HepG2 (cell line): ENCODE results near the gene LAP3. TPM values are rescaled to one million over a fixed set of nuclear protein-coding genes. Genes with fewer than 3 reads are reported as not detected.
A peak's percentile ranks its signal among the peaks of the same experiment; 100 is the strongest.

Experiments used
- HDAC1 ChIP-seq: sonication (generic); formaldehyde crosslinking; IDR thresholded peaks from 2 replicates; pipeline ENCODE4 v1.5.1; 2020; ENCODE audit warnings: mild to moderate bottlenecking, missing genetic modification reagents
- PITX1 ChIP-seq: sonication (generic); formaldehyde crosslinking; IDR thresholded peaks from 2 replicates; pipeline ENCODE4 v1.5.1; 2020; ENCODE audit warnings: mild to moderate bottlenecking, missing genetic modification reagents
- RFXAP ChIP-seq: sonication (generic); formaldehyde crosslinking; IDR thresholded peaks from 2 replicates; pipeline ENCODE4 v1.4.0; 2020; ENCODE audit warnings: missing genetic modification reagents, borderline replicate concordance
- ZNF644 ChIP-seq: IDR thresholded peaks from 2 replicates; pipeline ENCODE4 v1.6.1; 2016; ENCODE audit warnings: low read depth
- polyA plus RNA-seq, 8 experiments: library from polyadenylated mRNA; depleted of rRNA in 3 of 8; stranded (reverse) in 7 of 8; unstranded in 1 of 8; fragments of >200 nt; fragmentation: Illumina TruSeq in 4 of 8; extraction: Trizol in 4 of 8; gene quantifications; 2 replicates each; pipeline versions ENCODE4 v1.2.1 to v1.2.3, GENCODE V29; 2011 to 2016; ENCODE audit warnings: low read depth in 4 of 8, missing spikeins in 1 of 8, mixed read lengths in 1 of 8; ENCODE audit not compliant: insufficient read depth in 1 of 8
- total RNA-seq, 5 experiments: library from RNA; depleted of rRNA; stranded (reverse); fragments of >200 nt; fragmentation: Illumina TruSeq; extraction: Trizol; gene quantifications; 2 replicates each; pipeline ENCODE4 v1.2.3, GENCODE V29; 2016; ENCODE audit warnings: low read depth in 1 of 5
- TF ChIP-seq, protein P1 (sequence below): sonication (generic); formaldehyde crosslinking; IDR thresholded peaks from 2 replicates; pipeline ENCODE4 v1.8.1; 2023; ENCODE audit warnings: mild to moderate bottlenecking, inconsistent platforms, moderate library complexity, missing genetic modification reagents, borderline replicate concordance
- TF ChIP-seq, protein P2 (sequence below): IDR thresholded peaks from 2 replicates; pipeline ENCODE4 v1.6.1; 2016; ENCODE audit warnings: low read depth
- TF ChIP-seq, protein P3 (sequence below): sonication (generic); formaldehyde crosslinking; IDR thresholded peaks from 2 replicates; pipeline ENCODE4 v1.4.0; 2020; ENCODE audit warnings: missing genetic modification reagents, borderline replicate concordance
- TF ChIP-seq, protein P4 (sequence below): sonication (generic); formaldehyde crosslinking; IDR thresholded peaks from 2 replicates; pipeline ENCODE4 v1.5.0; 2020; ENCODE audit warnings: mild to moderate bottlenecking, missing genetic modification reagents
- TF ChIP-seq, protein P5 (sequence below): sonication (generic); formaldehyde crosslinking; conservative IDR thresholded peaks from 2 replicates; pipeline ENCODE4 v1.8.0; 2022; ENCODE audit warnings: mild to moderate bottlenecking, moderate library complexity, missing genetic modification reagents
- TF ChIP-seq, protein P6 (sequence below), 2 experiments: IDR thresholded peaks; 2 replicates each; pipeline ENCODE4 v1.6.1; 2011 to 2012; ENCODE audit warnings: low read length in 2 of 2, borderline replicate concordance in 1 of 2, low read depth in 1 of 2, mild to moderate bottlenecking in 1 of 2, moderate library complexity in 1 of 2
- TF ChIP-seq, protein P7 (sequence below): sonication (generic); formaldehyde crosslinking; IDR thresholded peaks from 2 replicates; pipeline ENCODE4 v1.8.0; 2022; ENCODE audit warnings: missing genetic modification reagents, mild to moderate bottlenecking, moderate library complexity, borderline replicate concordance

Gene LAP3
- total and polyA plus RNA-seq, 2 of the 13 experiments (the other 11 are each of a cell fraction or from before 2014, with no cell fraction given), result 106 to 125 TPM

DNA sequence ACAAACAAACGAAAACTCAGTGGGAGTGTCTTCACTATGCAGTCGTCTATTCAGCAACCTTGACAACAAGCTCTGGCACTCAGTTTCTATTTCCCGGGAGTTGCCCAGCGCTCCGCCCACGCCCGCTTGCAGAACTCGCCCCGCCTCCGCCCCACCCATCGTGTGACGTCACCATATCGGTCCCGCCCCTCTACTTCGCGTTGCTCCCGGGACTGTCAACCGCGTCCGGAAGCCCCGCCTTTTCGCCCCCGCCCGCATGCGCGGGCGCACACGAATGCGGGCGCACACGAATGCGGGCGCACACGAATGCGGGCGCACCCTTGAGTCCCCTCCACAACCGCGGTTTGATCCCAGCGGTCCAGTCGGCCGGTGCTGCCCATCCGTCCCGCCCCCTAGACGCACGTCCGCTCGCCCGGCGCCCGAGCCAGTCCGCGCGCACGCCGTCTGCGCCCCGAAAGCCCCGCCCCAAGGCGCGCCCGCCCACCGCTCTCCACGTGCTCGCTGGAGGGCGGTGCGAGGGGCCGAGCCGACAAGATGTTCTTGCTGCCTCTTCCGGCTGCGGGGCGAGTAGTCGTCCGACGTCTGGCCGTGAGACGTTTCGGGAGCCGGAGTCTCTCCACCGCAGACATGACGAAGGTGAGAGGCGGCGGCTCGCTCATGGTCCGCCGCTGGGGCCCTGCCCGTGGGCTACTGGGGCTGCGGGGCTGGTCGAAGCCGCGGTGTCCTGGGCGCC, at the start of gene LAP3 (continued):
- TF ChIP-seq, protein P1, sequence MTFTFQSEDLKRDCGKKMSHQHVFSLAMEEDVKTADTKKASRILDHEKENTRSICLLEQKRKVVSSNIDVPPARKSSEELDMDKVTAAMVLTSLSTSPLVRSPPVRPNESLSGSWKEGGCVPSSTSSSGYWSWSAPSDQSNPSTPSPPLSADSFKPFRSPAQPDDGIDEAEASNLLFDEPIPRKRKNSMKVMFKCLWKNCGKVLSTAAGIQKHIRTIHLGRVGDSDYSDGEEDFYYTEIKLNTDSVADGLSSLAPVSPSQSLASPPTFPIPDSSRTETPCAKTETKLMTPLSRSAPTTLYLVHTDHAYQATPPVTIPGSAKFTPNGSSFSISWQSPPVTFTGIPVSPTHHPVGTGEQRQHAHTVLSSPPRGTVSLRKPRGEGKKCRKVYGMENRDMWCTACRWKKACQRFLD (CRISPR knock-in tag), result peak; percentile 20; the same call in 1 of the 2 replicates
- TF ChIP-seq PITX1 (CRISPR knock-in tag) (peak; percentile 14), RFXAP (CRISPR knock-in tag) (peak; percentile 41; the same call in 1 of the 2 replicates), ZNF644 (CRISPR knock-in tag) (no peak), HDAC1 (peak; percentile 95)
- TF ChIP-seq, protein P2, sequence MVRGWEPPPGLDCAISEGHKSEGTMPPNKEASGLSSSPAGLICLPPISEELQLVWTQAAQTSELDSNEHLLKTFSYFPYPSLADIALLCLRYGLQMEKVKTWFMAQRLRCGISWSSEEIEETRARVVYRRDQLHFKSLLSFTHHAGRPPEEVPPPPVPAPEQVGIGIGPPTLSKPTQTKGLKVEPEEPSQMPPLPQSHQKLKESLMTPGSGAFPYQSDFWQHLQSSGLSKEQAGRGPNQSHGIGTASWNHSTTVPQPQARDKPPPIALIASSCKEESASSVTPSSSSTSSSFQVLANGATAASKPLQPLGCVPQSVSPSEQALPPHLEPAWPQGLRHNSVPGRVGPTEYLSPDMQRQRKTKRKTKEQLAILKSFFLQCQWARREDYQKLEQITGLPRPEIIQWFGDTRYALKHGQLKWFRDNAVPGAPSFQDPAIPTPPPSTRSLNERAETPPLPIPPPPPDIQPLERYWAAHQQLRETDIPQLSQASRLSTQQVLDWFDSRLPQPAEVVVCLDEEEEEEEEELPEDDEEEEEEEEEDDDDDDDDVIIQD (CRISPR knock-in tag), result 0 out of 2 replicates have a peak, but pooled peaks have one; percentile 8
- TF ChIP-seq, protein P3, sequence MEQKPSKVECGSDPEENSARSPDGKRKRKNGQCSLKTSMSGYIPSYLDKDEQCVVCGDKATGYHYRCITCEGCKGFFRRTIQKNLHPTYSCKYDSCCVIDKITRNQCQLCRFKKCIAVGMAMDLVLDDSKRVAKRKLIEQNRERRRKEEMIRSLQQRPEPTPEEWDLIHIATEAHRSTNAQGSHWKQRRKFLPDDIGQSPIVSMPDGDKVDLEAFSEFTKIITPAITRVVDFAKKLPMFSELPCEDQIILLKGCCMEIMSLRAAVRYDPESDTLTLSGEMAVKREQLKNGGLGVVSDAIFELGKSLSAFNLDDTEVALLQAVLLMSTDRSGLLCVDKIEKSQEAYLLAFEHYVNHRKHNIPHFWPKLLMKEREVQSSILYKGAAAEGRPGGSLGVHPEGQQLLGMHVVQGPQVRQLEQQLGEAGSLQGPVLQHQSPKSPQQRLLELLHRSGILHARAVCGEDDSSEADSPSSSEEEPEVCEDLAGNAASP (CRISPR knock-in tag), result peak; percentile 62; the same call in 1 of the 2 replicates
- TF ChIP-seq, protein P4, sequence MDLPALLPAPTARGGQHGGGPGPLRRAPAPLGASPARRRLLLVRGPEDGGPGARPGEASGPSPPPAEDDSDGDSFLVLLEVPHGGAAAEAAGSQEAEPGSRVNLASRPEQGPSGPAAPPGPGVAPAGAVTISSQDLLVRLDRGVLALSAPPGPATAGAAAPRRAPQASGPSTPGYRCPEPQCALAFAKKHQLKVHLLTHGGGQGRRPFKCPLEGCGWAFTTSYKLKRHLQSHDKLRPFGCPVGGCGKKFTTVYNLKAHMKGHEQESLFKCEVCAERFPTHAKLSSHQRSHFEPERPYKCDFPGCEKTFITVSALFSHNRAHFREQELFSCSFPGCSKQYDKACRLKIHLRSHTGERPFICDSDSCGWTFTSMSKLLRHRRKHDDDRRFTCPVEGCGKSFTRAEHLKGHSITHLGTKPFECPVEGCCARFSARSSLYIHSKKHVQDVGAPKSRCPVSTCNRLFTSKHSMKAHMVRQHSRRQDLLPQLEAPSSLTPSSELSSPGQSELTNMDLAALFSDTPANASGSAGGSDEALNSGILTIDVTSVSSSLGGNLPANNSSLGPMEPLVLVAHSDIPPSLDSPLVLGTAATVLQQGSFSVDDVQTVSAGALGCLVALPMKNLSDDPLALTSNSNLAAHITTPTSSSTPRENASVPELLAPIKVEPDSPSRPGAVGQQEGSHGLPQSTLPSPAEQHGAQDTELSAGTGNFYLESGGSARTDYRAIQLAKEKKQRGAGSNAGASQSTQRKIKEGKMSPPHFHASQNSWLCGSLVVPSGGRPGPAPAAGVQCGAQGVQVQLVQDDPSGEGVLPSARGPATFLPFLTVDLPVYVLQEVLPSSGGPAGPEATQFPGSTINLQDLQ (CRISPR knock-in tag), result 0 out of 2 replicates have a peak, but pooled peaks have one; percentile 65
- TF ChIP-seq, protein P5, sequence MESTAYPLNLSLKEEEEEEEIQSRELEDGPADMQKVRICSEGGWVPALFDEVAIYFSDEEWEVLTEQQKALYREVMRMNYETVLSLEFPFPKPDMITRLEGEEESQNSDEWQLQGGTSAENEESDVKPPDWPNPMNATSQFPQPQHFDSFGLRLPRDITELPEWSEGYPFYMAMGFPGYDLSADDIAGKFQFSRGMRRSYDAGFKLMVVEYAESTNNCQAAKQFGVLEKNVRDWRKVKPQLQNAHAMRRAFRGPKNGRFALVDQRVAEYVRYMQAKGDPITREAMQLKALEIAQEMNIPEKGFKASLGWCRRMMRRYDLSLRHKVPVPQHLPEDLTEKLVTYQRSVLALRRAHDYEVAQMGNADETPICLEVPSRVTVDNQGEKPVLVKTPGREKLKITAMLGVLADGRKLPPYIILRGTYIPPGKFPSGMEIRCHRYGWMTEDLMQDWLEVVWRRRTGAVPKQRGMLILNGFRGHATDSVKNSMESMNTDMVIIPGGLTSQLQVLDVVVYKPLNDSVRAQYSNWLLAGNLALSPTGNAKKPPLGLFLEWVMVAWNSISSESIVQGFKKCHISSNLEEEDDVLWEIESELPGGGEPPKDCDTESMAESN, result peak; percentile 88
- TF ChIP-seq, protein P6, sequence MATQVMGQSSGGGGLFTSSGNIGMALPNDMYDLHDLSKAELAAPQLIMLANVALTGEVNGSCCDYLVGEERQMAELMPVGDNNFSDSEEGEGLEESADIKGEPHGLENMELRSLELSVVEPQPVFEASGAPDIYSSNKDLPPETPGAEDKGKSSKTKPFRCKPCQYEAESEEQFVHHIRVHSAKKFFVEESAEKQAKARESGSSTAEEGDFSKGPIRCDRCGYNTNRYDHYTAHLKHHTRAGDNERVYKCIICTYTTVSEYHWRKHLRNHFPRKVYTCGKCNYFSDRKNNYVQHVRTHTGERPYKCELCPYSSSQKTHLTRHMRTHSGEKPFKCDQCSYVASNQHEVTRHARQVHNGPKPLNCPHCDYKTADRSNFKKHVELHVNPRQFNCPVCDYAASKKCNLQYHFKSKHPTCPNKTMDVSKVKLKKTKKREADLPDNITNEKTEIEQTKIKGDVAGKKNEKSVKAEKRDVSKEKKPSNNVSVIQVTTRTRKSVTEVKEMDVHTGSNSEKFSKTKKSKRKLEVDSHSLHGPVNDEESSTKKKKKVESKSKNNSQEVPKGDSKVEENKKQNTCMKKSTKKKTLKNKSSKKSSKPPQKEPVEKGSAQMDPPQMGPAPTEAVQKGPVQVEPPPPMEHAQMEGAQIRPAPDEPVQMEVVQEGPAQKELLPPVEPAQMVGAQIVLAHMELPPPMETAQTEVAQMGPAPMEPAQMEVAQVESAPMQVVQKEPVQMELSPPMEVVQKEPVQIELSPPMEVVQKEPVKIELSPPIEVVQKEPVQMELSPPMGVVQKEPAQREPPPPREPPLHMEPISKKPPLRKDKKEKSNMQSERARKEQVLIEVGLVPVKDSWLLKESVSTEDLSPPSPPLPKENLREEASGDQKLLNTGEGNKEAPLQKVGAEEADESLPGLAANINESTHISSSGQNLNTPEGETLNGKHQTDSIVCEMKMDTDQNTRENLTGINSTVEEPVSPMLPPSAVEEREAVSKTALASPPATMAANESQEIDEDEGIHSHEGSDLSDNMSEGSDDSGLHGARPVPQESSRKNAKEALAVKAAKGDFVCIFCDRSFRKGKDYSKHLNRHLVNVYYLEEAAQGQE (IDR thresholded peaks at IDR 0.05; ENCODE audit: borderline replicate concordance in 1 of 2, low read depth in 1 of 2, low read length in 2 of 2), result peak in 1 of 2 experiments; percentile 54; a peak in 1 of 4 replicates
- TF ChIP-seq, protein P7, sequence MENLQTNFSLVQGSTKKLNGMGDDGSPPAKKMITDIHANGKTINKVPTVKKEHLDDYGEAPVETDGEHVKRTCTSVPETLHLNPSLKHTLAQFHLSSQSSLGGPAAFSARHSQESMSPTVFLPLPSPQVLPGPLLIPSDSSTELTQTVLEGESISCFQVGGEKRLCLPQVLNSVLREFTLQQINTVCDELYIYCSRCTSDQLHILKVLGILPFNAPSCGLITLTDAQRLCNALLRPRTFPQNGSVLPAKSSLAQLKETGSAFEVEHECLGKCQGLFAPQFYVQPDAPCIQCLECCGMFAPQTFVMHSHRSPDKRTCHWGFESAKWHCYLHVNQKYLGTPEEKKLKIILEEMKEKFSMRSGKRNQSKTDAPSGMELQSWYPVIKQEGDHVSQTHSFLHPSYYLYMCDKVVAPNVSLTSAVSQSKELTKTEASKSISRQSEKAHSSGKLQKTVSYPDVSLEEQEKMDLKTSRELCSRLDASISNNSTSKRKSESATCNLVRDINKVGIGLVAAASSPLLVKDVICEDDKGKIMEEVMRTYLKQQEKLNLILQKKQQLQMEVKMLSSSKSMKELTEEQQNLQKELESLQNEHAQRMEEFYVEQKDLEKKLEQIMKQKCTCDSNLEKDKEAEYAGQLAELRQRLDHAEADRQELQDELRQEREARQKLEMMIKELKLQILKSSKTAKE (CRISPR knock-in tag), result peak; percentile 61; the same call in 1 of the 2 replicates
